Esophagus squamous epithelium (tissue), 4 donors: Measurements from ENCODE around the gene FAM162B.
A peak's percentile ranks its signal among the peaks of the same experiment; 100 is the strongest.

ENCODE experiments used
- CTCF ChIP-seq, 6 experiments: fragments of 450-650 bp in 4 of 6; fragments of 200-600 bp in 2 of 6; sonication (generic) in 2 of 6; IDR thresholded peaks; one replicate each; pipeline ENCODE4 v1.5.1; 2016 to 2019; ENCODE audit warnings: antibody characterized with exemption in 6 of 6, mild to moderate bottlenecking in 4 of 6, moderate library complexity in 4 of 6
- POLR2A ChIP-seq, 4 donors: fragments of 450-650 bp; IDR thresholded peaks; one replicate each; pipeline ENCODE4 v1.6.1; 2017; ENCODE audit warnings: antibody characterized with exemption in 4 of 4, mild to moderate bottlenecking in 4 of 4, moderate library complexity in 3 of 4

- TF ChIP-seq CTCF (IDR thresholded peaks at IDR 0.05) (peak in 5 of 6 experiments; percentile 20 to 45 (median 24)), POLR2A (IDR thresholded peaks at IDR 0.05) (no peak)
Observed at GRCh38 chr6:116779573-116780164, 14.2 kb upstream of the FAM162B start.
